H1 (cell line): ENCODE results near the gene PTDSS2. TPM values are rescaled to one million over a fixed set of nuclear protein-coding genes. Genes with fewer than 3 reads are reported as not detected.

Experiments used
- ASH2L ChIP-seq: fragments of 200-600, 300-600 bp; sonication (generic); IDR thresholded peaks from one replicate; pipeline ENCODE4 v1.7.1; 2017; ENCODE audit warnings: low read length
- ATF2 ChIP-seq: IDR thresholded peaks from 2 replicates; pipeline ENCODE4 v1.6.1; 2012; ENCODE audit warnings: low read length, inconsistent platforms
- ATF3 ChIP-seq: IDR thresholded peaks from 2 replicates; pipeline ENCODE4 v1.6.1; 2011; ENCODE audit warnings: low read depth, mild to moderate bottlenecking, low read length; ENCODE audit not compliant: insufficient read depth
- BACH1 ChIP-seq: IDR thresholded peaks from 2 replicates; pipeline ENCODE4 v1.6.1; 2012; ENCODE audit warnings: low read length, improper control_type of control experiment
- CBX8 ChIP-seq: fragments of 300-800, 300-1000 bp; sonication (generic); IDR thresholded peaks from 2 replicates; pipeline ENCODE4 v1.7.1; 2016; ENCODE audit warnings: low read depth, low read length, borderline replicate concordance
- HDAC2 ChIP-seq, 2 experiments: fragments of 300-600 bp in 1 of 2; sonication (generic) in 1 of 2; IDR thresholded peaks; 2 replicates each; pipeline ENCODE4 v1.6.1; 2011 to 2012; ENCODE audit warnings: low read depth in 2 of 2, low read length in 2 of 2, mild to moderate bottlenecking in 2 of 2, moderate library complexity in 2 of 2, borderline replicate concordance in 1 of 2, inconsistent platforms in 1 of 2
- JUND ChIP-seq: IDR thresholded peaks from 2 replicates; pipeline ENCODE4 v1.6.1; 2011; ENCODE audit warnings: mild to moderate bottlenecking, improper control_type of control experiment, low read length
- KDM1A ChIP-seq: fragments of 200-600, 300-600 bp; sonication (generic); IDR thresholded peaks from 2 replicates; pipeline ENCODE4 v1.7.1; 2016; ENCODE audit warnings: mild to moderate bottlenecking, low read length, borderline replicate concordance
- POLR2AphosphoS5 ChIP-seq: IDR thresholded peaks from 2 replicates; pipeline ENCODE4 v1.6.1; 2011; ENCODE audit warnings: low read depth, low read length
- POU5F1 ChIP-seq: IDR thresholded peaks from 2 replicates; pipeline ENCODE4 v1.6.1; 2011; ENCODE audit warnings: low read depth, mild to moderate bottlenecking, low read length, moderate library complexity
- RNF2 ChIP-seq: fragments of 200-900, 300-1000 bp; sonication (generic); IDR thresholded peaks from 2 replicates; pipeline ENCODE4 v1.7.1; 2016; ENCODE audit warnings: borderline replicate concordance, low read depth, mild to moderate bottlenecking, antibody characterized with exemption, low read length; ENCODE audit not compliant: poor library complexity, severe bottlenecking; ENCODE audit errors: missing control alignments
- SP1 ChIP-seq: IDR thresholded peaks from 2 replicates; pipeline ENCODE4 v1.6.1; 2011; ENCODE audit warnings: low read depth, low read length
- SP4 ChIP-seq: IDR thresholded peaks from 2 replicates; pipeline ENCODE4 v1.6.1; 2012; ENCODE audit warnings: low read length, inconsistent platforms
- SUZ12 ChIP-seq: fragments of 200-600 bp; sonication (generic); IDR thresholded peaks from 2 replicates; pipeline ENCODE4 v1.6.1; 2012; ENCODE audit warnings: mild to moderate bottlenecking, inconsistent platforms, low read length, moderate library complexity, mixed read lengths
- TAF7 ChIP-seq: optimal IDR thresholded peaks from 2 replicates; pipeline ENCODE3; 2011; ENCODE audit warnings: low read depth, mild to moderate bottlenecking, inconsistent platforms, low read length, moderate library complexity, borderline replicate concordance
- TCF12 ChIP-seq: IDR thresholded peaks from 2 replicates; pipeline ENCODE4 v1.6.1; 2011; ENCODE audit warnings: low read depth, mild to moderate bottlenecking, low read length
- TEAD4 ChIP-seq: IDR thresholded peaks from 2 replicates; pipeline ENCODE4 v1.6.1; 2012; ENCODE audit warnings: low read depth, low read length, inconsistent platforms, mixed read lengths
- USF2 ChIP-seq: IDR thresholded peaks from 2 replicates; pipeline ENCODE4 v1.6.1; 2011; ENCODE audit warnings: low read length, improper control_type of control experiment
- ZNF274 ChIP-seq: IDR thresholded peaks from 2 replicates; pipeline ENCODE4 v1.7.0; 2012; ENCODE audit warnings: low read length, borderline replicate concordance; ENCODE audit errors: extremely low read depth
- polyA plus RNA-seq, 7 experiments: library from polyadenylated mRNA; depleted of rRNA in 3 of 7; stranded (reverse) in 5 of 7; unstranded in 2 of 7; fragments of >200 nt in 5 of 7; fragments of 200-250 nt in 2 of 7; gene quantifications; 1 replicate in 5 of 7; 2 replicates in 1 of 7; 4 replicates in 1 of 7; pipeline versions ENCODE4 v1.2.1 to v1.2.3, GENCODE V29; 2011 to 2013; ENCODE audit warnings: missing spikeins in 2 of 7, mixed read lengths in 2 of 7
- total RNA-seq: library from RNA; stranded (reverse); fragmentation: NEBNext Ultra II Directional; extraction: Animal tissue kit (Norgen Biotek cat#: 25700); gene quantifications from 2 replicates; pipeline ENCODE4 v1.2.1, GENCODE V29; 2021

The PTDSS2 gene
- total and polyA plus RNA-seq, 2 of the 8 experiments (the other 6 are each of a cell fraction or from before 2014, with no cell fraction given): 48.7 to 68.2 TPM

DNA sequence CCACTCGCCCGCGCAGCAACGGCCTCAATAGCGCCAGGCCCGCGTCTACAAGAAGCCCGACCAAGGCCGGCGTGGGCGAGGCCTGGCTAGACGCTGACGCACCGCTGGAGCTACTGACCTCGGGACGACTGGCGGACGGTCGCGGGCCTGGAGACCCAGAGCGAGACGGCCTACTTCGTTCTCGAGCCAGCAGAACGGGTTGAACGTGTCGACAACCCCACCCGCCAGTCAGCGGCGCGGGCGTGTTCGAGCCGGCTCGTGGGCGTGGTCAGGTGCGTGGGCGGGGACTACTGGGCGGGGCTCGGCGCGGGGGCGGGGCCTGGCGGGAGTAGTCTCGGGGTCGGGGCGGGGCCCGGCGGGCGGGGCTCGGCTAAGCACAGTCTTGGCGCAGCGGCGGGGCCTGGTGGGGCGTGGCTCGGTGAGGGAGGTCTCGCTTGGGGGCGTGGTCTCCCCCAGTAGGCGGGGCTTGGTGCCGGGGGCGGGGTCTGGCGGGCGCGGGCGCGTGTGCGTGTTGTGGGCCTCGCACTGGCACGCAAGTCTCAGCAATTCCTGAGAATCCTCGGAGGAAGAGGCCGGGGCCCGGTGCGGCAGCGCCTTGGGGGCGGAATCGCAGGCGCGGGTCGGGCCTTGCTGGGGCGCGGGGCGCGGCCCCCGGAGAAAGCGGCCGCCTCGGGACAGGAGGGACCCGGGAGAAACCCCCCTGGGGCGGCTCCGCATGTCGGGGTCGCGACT, 57.1 kb downstream of the PTDSS2 start, which contains the start of gene RNH1 (continued):
- TF ChIP-seq CBX8 (no peak), ATF3 (no peak), BACH1 (no peak), SP1 (0 out of 2 replicates have a peak, but pooled peaks have one; percentile 5), POU5F1 (no peak), TCF12 (no peak), TEAD4 (no peak), SUZ12 (no peak), POLR2AphosphoS5 (peak; percentile 60; the same call in 1 of the 2 replicates), HDAC2 (IDR thresholded peaks at IDR 0.05; ENCODE audit: borderline replicate concordance in 1 of 2, low read depth in 2 of 2, low read length in 2 of 2) (no peak), ASH2L (peak; percentile 53), USF2 (no peak), KDM1A (no peak), JUND (no peak), ATF2 (no peak), TAF7 (no peak), ZNF274 (no peak), SP4 (no peak), RNF2 (no peak)
